H1 (cell line): Measurements from ENCODE around the gene QSOX1. TPM values are rescaled to one million over a fixed set of nuclear protein-coding genes. Genes with fewer than 3 reads are reported as not detected.

Source experiments
- CTCF ChIA-PET: fragments of 300-600 bp; sonication (Branson Sonifier 250); formaldehyde crosslinking; loops from one replicate; lab custom pipeline; 2021; ENCODE audit not compliant: partially characterized antibody; lab: Charles Lee
- POLR2A ChIA-PET: fragments of 300-600 bp; sonication (Branson Sonifier 250); formaldehyde crosslinking; loops from one replicate; lab custom pipeline; 2021; ENCODE audit warnings: inconsistent platforms; ENCODE audit not compliant: partially characterized antibody; lab: Charles Lee
- DNase-seq, 2 experiments: peaks; one replicate each; pipeline versions ENCODE4 v3.0.0 to v3.0.0-alpha.2; 2010 to 2022; ENCODE audit warnings: low spot score in 2 of 2, low read depth in 1 of 2, mixed read lengths in 1 of 2
- FAIRE-seq: peaks from 2 replicates; lab custom pipeline; 2011; peaks lifted over from hg19 to GRCh38; lab: Jason Lieb, UNC
- H2AFZ ChIP-seq: 2 replicates; pipeline ENCODE4 v1.8.1; 2012; ENCODE audit warnings: low read length, inconsistent platforms
- H2AK5ac ChIP-seq: 2 replicates; pipeline ENCODE4 v1.6.1; 2013; ENCODE audit warnings: low read depth, low read length
- H2BK120ac ChIP-seq: replicated peaks from 2 replicates; pipeline ENCODE3; 2013; ENCODE audit warnings: low read depth, low read length, inconsistent platforms
- H2BK12ac ChIP-seq: 2 replicates; pipeline ENCODE4 v1.6.1; 2013; ENCODE audit warnings: low read depth, low read length
- H2BK15ac ChIP-seq: 2 replicates; pipeline ENCODE4 v1.6.1; 2013; ENCODE audit warnings: low read length
- H2BK20ac ChIP-seq: 2 replicates; pipeline ENCODE4 v1.6.1; 2013; ENCODE audit warnings: low read length
- H2BK5ac ChIP-seq: 2 replicates; pipeline ENCODE4 v1.6.1; 2013; ENCODE audit warnings: low read depth, low read length
- H3K14ac ChIP-seq: 2 replicates; pipeline ENCODE4 v1.6.1; 2013; ENCODE audit warnings: inconsistent platforms; ENCODE audit not compliant: insufficient read length
- H3K18ac ChIP-seq: 2 replicates; pipeline ENCODE4 v1.6.1; 2013; ENCODE audit warnings: low read length; ENCODE audit errors: extremely low read depth
- H3K23ac ChIP-seq: 2 replicates; pipeline ENCODE4 v1.6.1; 2013; ENCODE audit warnings: inconsistent platforms; ENCODE audit not compliant: insufficient read length
- H3K23me2 ChIP-seq: 2 replicates; pipeline ENCODE4 v1.6.1; 2013; ENCODE audit warnings: low read depth, low read length
- H3K27ac ChIP-seq: 2 replicates; pipeline ENCODE4 v1.6.1; 2011; ENCODE audit warnings: low read depth, low read length, inconsistent platforms
- H3K27me3 ChIP-seq, 4 experiments: replicated peaks in 1 of 4; 1 replicate in 1 of 4; 2 replicates in 3 of 4; pipeline versions ENCODE4 v1.6.1 to v1.8.1; 2011 to 2013; ENCODE audit warnings: low read length in 3 of 4, mild to moderate bottlenecking in 3 of 4, inconsistent platforms in 2 of 4, mixed read lengths in 2 of 4, moderate library complexity in 1 of 4; ENCODE audit not compliant: control insufficient read depth in 3 of 4, insufficient read depth in 3 of 4; ENCODE audit errors: extremely low read depth in 1 of 4
- H3K36me3 ChIP-seq, 4 experiments: 2 replicates each; pipeline versions ENCODE4 v1.6.1 to v1.8.1; 2011 to 2013; ENCODE audit warnings: mild to moderate bottlenecking in 4 of 4, low read length in 3 of 4, moderate library complexity in 2 of 4, control low read depth in 1 of 4, inconsistent platforms in 1 of 4; ENCODE audit not compliant: insufficient read depth in 4 of 4, control insufficient read depth in 2 of 4
- H3K4ac ChIP-seq: replicated peaks from 2 replicates; pipeline ENCODE3; 2013; ENCODE audit warnings: low read length, low read depth, mixed read lengths, inconsistent platforms; ENCODE audit not compliant: insufficient read length
- H3K4me1 ChIP-seq, 4 experiments: replicated peaks in 1 of 4; 1 replicate in 1 of 4; 2 replicates in 3 of 4; pipeline versions ENCODE4 v1.6.1 to v1.8.1; 2011 to 2013; ENCODE audit warnings: low read length in 3 of 4, inconsistent platforms in 2 of 4, mixed read lengths in 1 of 4; ENCODE audit not compliant: insufficient read depth in 4 of 4, control insufficient read depth in 3 of 4
- H3K4me2 ChIP-seq, 2 experiments: 2 replicates each; pipeline versions ENCODE4 v1.6.1 to v1.8.1; 2011 to 2013; ENCODE audit warnings: low read depth in 2 of 2, low read length in 2 of 2, control low read depth in 1 of 2, inconsistent platforms in 1 of 2, mild to moderate bottlenecking in 1 of 2; ENCODE audit not compliant: insufficient read depth in 1 of 2
- H3K4me3 ChIP-seq, 4 experiments: fragments of 200-600, 300-600 bp in 1 of 4; sonication (generic), shearing (Covaris generic), sonication (Bioruptor Twin) in 1 of 4; 2 replicates each; pipeline versions ENCODE4 v1.5.1 to v1.8.1; 2011 to 2016; ENCODE audit warnings: low read length in 4 of 4, low read depth in 3 of 4, control low read depth in 2 of 4, inconsistent platforms in 2 of 4, mild to moderate bottlenecking in 2 of 4, mixed read lengths in 1 of 4, moderate library complexity in 1 of 4; ENCODE audit not compliant: insufficient read depth in 2 of 4; ENCODE audit errors: extremely low read depth in 1 of 4
- H3K56ac ChIP-seq: replicated peaks from 2 replicates; pipeline ENCODE3; 2013; ENCODE audit warnings: low read depth, mild to moderate bottlenecking, mixed read lengths, low read length, inconsistent platforms; ENCODE audit not compliant: insufficient read length
- H3K79me1 ChIP-seq: 2 replicates; pipeline ENCODE4 v1.6.1; 2013; ENCODE audit warnings: low read depth, low read length, control low read depth
- H3K79me2 ChIP-seq, 2 experiments: 2 replicates each; pipeline versions ENCODE4 v1.6.1 to v1.8.1; 2012 to 2013; ENCODE audit warnings: low read length in 2 of 2, mild to moderate bottlenecking in 2 of 2, inconsistent platforms in 1 of 2; ENCODE audit not compliant: insufficient read depth in 2 of 2, control insufficient read depth in 1 of 2
- H3K9ac ChIP-seq, 4 experiments: replicated peaks in 1 of 4; 1 replicate in 1 of 4; 2 replicates in 3 of 4; pipeline versions ENCODE4 v1.6.1 to v1.8.1; 2011 to 2013; ENCODE audit warnings: low read depth in 3 of 4, low read length in 3 of 4, control low read depth in 2 of 4, mild to moderate bottlenecking in 2 of 4, moderate library complexity in 2 of 4, inconsistent platforms in 1 of 4; ENCODE audit errors: extremely low read depth in 1 of 4
- H3K9me3 ChIP-seq, 2 experiments: 2 replicates each; pipeline versions ENCODE4 v1.6.1 to v1.8.1; 2012 to 2013; ENCODE audit warnings: mild to moderate bottlenecking in 2 of 2, moderate library complexity in 2 of 2, control low read depth in 1 of 2, inconsistent platforms in 1 of 2, low read depth in 1 of 2, low read length in 1 of 2, mixed read lengths in 1 of 2; ENCODE audit not compliant: insufficient read depth in 2 of 2
- H4K20me1 ChIP-seq, 2 experiments: replicated peaks in 1 of 2; 2 replicates each; pipeline versions ENCODE3 to v1.8.1; 2011 to 2013; ENCODE audit warnings: inconsistent platforms in 2 of 2, low read length in 2 of 2, mild to moderate bottlenecking in 1 of 2; ENCODE audit not compliant: insufficient read depth in 2 of 2, control insufficient read depth in 1 of 2
- H4K5ac ChIP-seq: 2 replicates; pipeline ENCODE4 v1.6.1; 2013; ENCODE audit warnings: low read length, low read depth, mixed read lengths, inconsistent platforms; ENCODE audit not compliant: insufficient read length
- H4K8ac ChIP-seq: 2 replicates; pipeline ENCODE4 v1.8.0; 2013; ENCODE audit warnings: mild to moderate bottlenecking, moderate library complexity, low read length, inconsistent platforms; ENCODE audit not compliant: insufficient read depth; ENCODE audit errors: extremely low read depth
- H4K91ac ChIP-seq: replicated peaks from 2 replicates; pipeline ENCODE3; 2013; ENCODE audit warnings: low read length, mixed read lengths, inconsistent platforms; ENCODE audit not compliant: insufficient read length
- BACH1 ChIP-seq: IDR thresholded peaks from 2 replicates; pipeline ENCODE4 v1.6.1; 2012; ENCODE audit warnings: low read length, improper control_type of control experiment
- RNF2 ChIP-seq: fragments of 200-900, 300-1000 bp; sonication (generic); IDR thresholded peaks from 2 replicates; pipeline ENCODE4 v1.7.1; 2016; ENCODE audit warnings: borderline replicate concordance, low read depth, mild to moderate bottlenecking, antibody characterized with exemption, low read length; ENCODE audit not compliant: poor library complexity, severe bottlenecking; ENCODE audit errors: missing control alignments
- SAP30 ChIP-seq: fragments of 300-600 bp; sonication (generic); IDR thresholded peaks from 2 replicates; pipeline ENCODE4 v1.7.1; 2012; ENCODE audit warnings: low read length, moderate library complexity, mild to moderate bottlenecking, inconsistent platforms; ENCODE audit not compliant: insufficient read depth, insufficient replicate concordance
- WGBS, 2 experiments: shearing (Covaris generic) in 1 of 2; methylation state at CpG; one replicate each; pipeline versions ENCODE4 v1.1.6 to v1.1.7; 2013 to 2015; ENCODE audit warnings: low lambda C conversion rate in 2 of 2, mixed read lengths in 2 of 2, inconsistent platforms in 1 of 2, low coverage in 1 of 2, missing lambda C conversion rate in 1 of 2; ENCODE audit not compliant: insufficient replicate concordance in 2 of 2, insufficient coverage in 1 of 2, insufficient read length in 1 of 2; ENCODE audit errors: extremely low coverage in 1 of 2, missing lambda C conversion rate in 1 of 2; 5-methylcytosine and 5-hydroxymethylcytosine counted together
- polyA plus RNA-seq, 7 experiments: library from polyadenylated mRNA; depleted of rRNA in 3 of 7; stranded (reverse) in 5 of 7; unstranded in 2 of 7; fragments of >200 nt in 5 of 7; fragments of 200-250 nt in 2 of 7; gene quantifications; 1 replicate in 5 of 7; 2 replicates in 1 of 7; 4 replicates in 1 of 7; pipeline versions ENCODE4 v1.2.1 to v1.2.3, GENCODE V29; 2011 to 2013; ENCODE audit warnings: missing spikeins in 2 of 7, mixed read lengths in 2 of 7
- total RNA-seq: library from RNA; stranded (reverse); fragmentation: NEBNext Ultra II Directional; extraction: Animal tissue kit (Norgen Biotek cat#: 25700); gene quantifications from 2 replicates; pipeline ENCODE4 v1.2.1, GENCODE V29; 2021
- TF ChIP-seq, protein P1 (sequence below): IDR thresholded peaks from 2 replicates; pipeline ENCODE4 v1.6.1; 2012; ENCODE audit warnings: low read length, inconsistent platforms
- TF ChIP-seq, protein P2 (sequence below), 3 experiments: IDR thresholded peaks; 1 replicate in 2 of 3; 2 replicates in 1 of 3; pipeline versions ENCODE4 v1.5.1 to v1.6.1; 2011; ENCODE audit warnings: low read length in 3 of 3, mild to moderate bottlenecking in 3 of 3, inconsistent platforms in 2 of 3, low read depth in 1 of 3, moderate library complexity in 1 of 3; ENCODE audit not compliant: insufficient read depth in 1 of 3; ENCODE audit errors: control extremely low read depth in 1 of 3

QSOX1 gene
- total and polyA plus RNA-seq, 2 of the 8 experiments (the other 6 are each of a cell fraction or from before 2014, with no cell fraction given), result 97.7 to 123 TPM

DNA sequence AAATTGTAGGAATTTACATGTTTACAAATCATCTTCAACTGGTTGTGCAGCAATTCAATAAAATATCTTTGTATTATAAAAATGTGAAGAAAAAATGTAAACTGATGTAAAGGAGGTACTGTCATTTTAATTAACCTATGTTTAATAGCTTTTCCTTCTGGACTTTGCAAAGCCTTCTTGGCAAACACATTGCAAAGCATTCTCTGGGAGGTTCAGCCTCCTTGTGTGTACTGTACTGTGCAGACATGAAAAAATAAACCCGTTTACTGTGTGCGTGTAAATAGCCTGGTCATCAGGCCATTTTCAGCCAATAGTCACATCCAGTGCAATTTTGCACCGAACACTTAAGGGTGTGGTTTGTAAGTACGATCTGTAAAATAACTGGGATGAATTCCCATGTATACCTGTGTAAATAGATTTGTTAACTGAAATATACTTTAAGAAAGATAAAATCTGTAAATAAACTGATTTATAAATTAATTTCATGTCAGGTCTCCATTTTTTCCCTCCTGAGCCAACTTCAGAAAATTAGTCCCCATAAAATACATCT is 40.2 kb upstream of the QSOX1 start:
- Histone ChIP-seq H2AFZ (no peak overlapping the region), H2BK120ac (no peak overlapping the region), H3K36me3 (peaks cover 2 to 20% (median 14%) of the 10 kb centered on the region in 4 experiments; a peak in 5 of 8 replicates), H3K14ac (no peak overlapping the region), H3K79me2 (no peaks in the 10 kb centered on the region), H2AK5ac (no peak overlapping the region), H4K91ac (no peak overlapping the region), H3K4me3 (no peak overlapping the region), H3K9ac (no peak overlapping the region), H2BK5ac (no peak overlapping the region), H3K23ac (no peak overlapping the region), H3K18ac (no peak overlapping the region), H3K27me3 (no peaks in the 10 kb centered on the region), H2BK12ac (no peak overlapping the region), H3K4me2 (no peak overlapping the region), H4K20me1 (no peaks in the 10 kb centered on the region), H4K5ac (no peak overlapping the region), H3K4ac (no peak overlapping the region), H2BK15ac (no peak overlapping the region), H3K23me2 (no peaks in the 10 kb centered on the region), H3K4me1 (no peaks in the 10 kb centered on the region), H3K79me1 (no peaks in the 10 kb centered on the region), H3K27ac (no peak overlapping the region), H3K9me3 (no peaks in the 10 kb centered on the region), H3K56ac (no peak overlapping the region), H4K8ac (no peak overlapping the region), H2BK20ac (no peak overlapping the region)
- DNase-seq, result no peak
- TF ChIP-seq RNF2 (no peak), BACH1 (no peak), SAP30 (no peak)
- TF ChIP-seq, protein P1, sequence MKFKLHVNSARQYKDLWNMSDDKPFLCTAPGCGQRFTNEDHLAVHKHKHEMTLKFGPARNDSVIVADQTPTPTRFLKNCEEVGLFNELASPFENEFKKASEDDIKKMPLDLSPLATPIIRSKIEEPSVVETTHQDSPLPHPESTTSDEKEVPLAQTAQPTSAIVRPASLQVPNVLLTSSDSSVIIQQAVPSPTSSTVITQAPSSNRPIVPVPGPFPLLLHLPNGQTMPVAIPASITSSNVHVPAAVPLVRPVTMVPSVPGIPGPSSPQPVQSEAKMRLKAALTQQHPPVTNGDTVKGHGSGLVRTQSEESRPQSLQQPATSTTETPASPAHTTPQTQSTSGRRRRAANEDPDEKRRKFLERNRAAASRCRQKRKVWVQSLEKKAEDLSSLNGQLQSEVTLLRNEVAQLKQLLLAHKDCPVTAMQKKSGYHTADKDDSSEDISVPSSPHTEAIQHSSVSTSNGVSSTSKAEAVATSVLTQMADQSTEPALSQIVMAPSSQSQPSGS, result no peak
- TF ChIP-seq, protein P2, sequence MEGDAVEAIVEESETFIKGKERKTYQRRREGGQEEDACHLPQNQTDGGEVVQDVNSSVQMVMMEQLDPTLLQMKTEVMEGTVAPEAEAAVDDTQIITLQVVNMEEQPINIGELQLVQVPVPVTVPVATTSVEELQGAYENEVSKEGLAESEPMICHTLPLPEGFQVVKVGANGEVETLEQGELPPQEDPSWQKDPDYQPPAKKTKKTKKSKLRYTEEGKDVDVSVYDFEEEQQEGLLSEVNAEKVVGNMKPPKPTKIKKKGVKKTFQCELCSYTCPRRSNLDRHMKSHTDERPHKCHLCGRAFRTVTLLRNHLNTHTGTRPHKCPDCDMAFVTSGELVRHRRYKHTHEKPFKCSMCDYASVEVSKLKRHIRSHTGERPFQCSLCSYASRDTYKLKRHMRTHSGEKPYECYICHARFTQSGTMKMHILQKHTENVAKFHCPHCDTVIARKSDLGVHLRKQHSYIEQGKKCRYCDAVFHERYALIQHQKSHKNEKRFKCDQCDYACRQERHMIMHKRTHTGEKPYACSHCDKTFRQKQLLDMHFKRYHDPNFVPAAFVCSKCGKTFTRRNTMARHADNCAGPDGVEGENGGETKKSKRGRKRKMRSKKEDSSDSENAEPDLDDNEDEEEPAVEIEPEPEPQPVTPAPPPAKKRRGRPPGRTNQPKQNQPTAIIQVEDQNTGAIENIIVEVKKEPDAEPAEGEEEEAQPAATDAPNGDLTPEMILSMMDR (IDR thresholded peaks at IDR 0.05; ENCODE audit: control extremely low read depth in 1 of 3, insufficient read depth in 1 of 3, low read depth in 1 of 3, low read length in 3 of 3), result no peak
- FAIRE-seq, result no peak
- POLR2A ChIA-PET, result no interaction called here
- CTCF ChIA-PET, result interaction anchor here (1.1 kb wide), 1 partner anchor 10 kb away, joined by 3 read pairs; no protein-coding TSS in a partner anchor
- 91% methylated on average over 4 of the region's 4 CpGs; no CpG with 5 or more reads in 1 of the 2 experiments for WGBS, 2 experiments
